GM10248 (cell line): Measurements from ENCODE around the gene ANKS1A.
"Not testable (repeated sequence)": the region's sequence is repeated elsewhere in the genome, so short reads cannot be mapped to it uniquely, and the experiment has no call there.

Experiments
- CTCF ChIA-PET: fragments of 300-600 bp; sonication (Branson Sonifier 250); formaldehyde crosslinking; extraction: SDS; loops from one replicate; lab custom pipeline; 2021; ENCODE audit warnings: antibody characterized with exemption; lab: Yijun Ruan, JAX
- POLR2A ChIA-PET: fragments of 350-650 bp; sonication (Branson Sonifier 250); formaldehyde crosslinking; extraction: SDS; loops from one replicate; lab custom pipeline; 2020; ENCODE audit warnings: antibody characterized with exemption; lab: Yijun Ruan, JAX
- DNase-seq: peaks from one replicate; pipeline ENCODE4 v3.0.0; 2012; ENCODE audit errors: extremely low spot score
- CTCF ChIP-seq: IDR thresholded peaks from 2 replicates; pipeline ENCODE4 v1.5.1; 2012; ENCODE audit warnings: mild to moderate bottlenecking, low read depth; ENCODE audit errors: extremely low read depth, missing control alignments, control extremely low read depth

ANKS1A gene

DNA sequence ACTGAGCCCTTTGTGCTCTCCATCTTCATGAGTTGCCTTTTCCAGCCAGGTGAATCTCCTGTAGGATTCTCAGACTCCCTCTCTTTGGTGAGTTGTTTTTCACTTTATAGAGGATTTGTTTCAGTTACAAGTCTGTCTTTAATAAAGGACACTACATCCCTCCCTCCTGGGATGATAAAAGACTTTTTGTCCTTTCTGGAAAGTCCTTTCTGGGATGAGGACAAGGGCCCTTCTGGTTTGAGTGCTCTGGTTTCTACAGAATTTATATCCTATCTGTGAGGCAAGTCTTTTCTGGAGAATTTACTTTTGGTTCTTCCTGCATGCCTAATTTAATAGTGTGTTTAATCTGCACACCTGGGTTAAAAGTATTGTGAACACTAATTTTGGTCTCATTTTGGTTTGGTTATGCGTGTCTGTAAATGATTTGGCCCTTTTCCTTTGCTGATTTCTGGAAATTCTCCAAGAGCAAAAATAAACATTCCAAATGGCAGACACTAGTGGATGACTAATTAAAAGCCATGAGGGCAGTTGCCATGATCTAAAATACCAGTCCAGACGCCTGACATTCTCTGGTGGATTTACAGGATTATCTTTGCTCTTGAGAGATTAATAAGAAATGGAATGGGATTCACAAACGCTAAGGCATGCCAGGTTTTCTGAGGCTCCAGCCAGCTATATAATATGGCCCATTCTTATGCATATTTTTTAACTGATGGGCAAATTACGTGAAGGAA is 207.2 kb downstream of the ANKS1A start:
- CTCF ChIA-PET = no interaction called here
- POLR2A ChIA-PET = no interaction called here
- no peak for TF ChIP-seq CTCF
- no peak for DNase-seq

DNA sequence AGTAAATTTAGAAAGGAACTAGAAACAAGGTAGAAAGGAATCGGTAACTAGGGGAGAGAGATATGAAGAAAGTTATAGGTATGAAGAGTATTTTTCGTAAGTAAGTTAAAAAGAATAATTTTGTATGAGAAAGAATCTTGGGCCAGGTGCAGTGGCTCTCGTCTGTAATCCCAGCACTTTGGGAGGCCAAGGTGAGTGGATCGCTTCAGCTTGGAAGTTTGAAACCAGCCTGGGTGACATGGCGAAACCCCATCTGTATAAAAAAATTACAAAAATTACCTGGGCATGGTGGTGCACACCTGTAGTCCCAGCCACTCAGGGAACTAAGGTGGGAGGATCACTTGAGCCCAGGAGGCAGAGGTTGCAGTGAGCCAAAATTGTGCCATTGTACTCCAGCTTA is 210.1 kb downstream of the ANKS1A start:
- ChIA-PET POLR2A (no interaction called here), CTCF (interaction anchor here (0.9 to 1.8 kb wide), 2 partner anchors 12 to 178 kb away, joined by 3 to 4 read pairs; no protein-coding TSS in a partner anchor)

DNA sequence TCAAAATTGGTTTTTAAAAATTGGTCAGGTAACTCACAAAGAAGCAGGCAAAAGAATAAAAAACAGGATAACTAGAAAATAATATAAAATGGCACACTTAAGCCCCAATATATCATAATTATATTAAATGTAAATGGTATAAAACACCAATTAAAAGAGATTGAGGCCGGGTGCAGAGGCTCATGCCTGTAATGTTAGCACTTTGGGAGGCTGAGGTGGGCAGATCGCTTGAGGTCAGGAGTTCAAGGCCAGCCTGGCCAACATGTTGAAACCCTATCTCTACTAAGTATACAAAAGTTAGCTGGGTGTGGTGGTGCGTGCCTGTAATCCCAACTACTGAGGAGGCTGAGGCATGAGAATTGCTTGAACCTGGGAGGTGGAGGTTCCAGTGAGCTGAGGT is 216.0 kb downstream of the ANKS1A start:
- ChIA-PET CTCF (interaction anchor here (1.3 kb wide), 1 partner anchor 35 kb away, joined by 3 read pairs; no protein-coding TSS in a partner anchor), POLR2A (no interaction called here)
- no peak for DNase-seq
- TF ChIP-seq CTCF = no peak

More for the DNA sequence above, 210.1 kb downstream of the ANKS1A start:
- no peak for DNase-seq
- TF ChIP-seq CTCF = no peak

- DNase-seq, POLR2A ChIA-PET: not testable (repeated sequence)
- CTCF ChIA-PET = interaction anchor here (1.3 to 1.7 kb wide), 4 partner anchors 8 to 34 kb away, joined by 3 to 11 read pairs (median 6); no protein-coding TSS in a partner anchor
These were observed 217.0 kb downstream of the ANKS1A start for GRCh38 chr6:35106061-35106460.

- POLR2A ChIA-PET, DNase-seq: not testable (repeated sequence)
- CTCF ChIA-PET = interaction anchor here (1.1 to 1.7 kb wide), 7 partner anchors 9 to 121 kb away, joined by 3 to 11 read pairs (median 3); no protein-coding TSS in a partner anchor
These were observed 218.2 kb downstream of the ANKS1A start for GRCh38 chr6:35107208-35107607.

- DNase-seq, POLR2A ChIA-PET: not testable (repeated sequence)
- CTCF ChIA-PET = interaction anchor here (1.1 to 1.7 kb wide), 4 partner anchors 9 to 122 kb away, joined by 3 to 11 read pairs (median 6); no protein-coding TSS in a partner anchor
These were observed 218.7 kb downstream of the ANKS1A start for GRCh38 chr6:35107761-35108160.

DNA sequence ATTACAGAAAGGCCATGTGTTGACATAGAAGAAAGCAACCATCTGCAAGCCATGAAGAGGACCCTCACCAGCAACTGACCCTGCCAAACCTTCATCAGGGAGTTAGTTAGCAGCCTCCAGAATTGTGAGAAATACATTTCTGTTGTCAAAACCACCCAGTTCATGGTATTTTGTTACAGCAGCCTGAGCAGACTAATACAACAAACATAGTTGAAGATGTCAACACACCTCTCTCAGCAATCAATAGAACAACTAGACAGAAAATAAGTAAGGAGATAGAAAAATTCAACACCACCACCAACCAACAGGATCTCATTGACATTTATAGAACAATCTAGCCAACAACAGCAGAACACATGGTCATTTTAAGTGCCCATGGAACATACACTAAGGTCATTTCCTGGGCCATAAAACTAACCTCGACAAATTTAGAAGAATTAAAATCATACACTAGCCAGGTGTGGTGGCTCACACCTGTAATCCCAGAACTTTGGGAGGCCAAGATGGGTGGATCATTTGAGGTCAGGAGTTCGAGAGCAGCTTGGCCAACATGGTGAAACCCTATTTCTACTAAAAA is 219.3 kb downstream of the ANKS1A start:
- no peak for DNase-seq
- CTCF ChIA-PET = no interaction called here
- POLR2A ChIA-PET = no interaction called here
- TF ChIP-seq CTCF = no peak

- CTCF ChIA-PET = no interaction called here
- DNase-seq = no peak
- POLR2A ChIA-PET = no interaction called here
- no peak for TF ChIP-seq CTCF
These were observed 231.7 kb downstream of the ANKS1A start for GRCh38 chr6:35120746-35121145.
